Posterior cingulate gyrus (tissue), 11 donors: ENCODE results near the gene SEC24A.
"Not testable (repeated sequence)": the region's sequence is repeated elsewhere in the genome, so short reads cannot be mapped to it uniquely, and the experiment has no call there.

Source experiments
- DNase-seq, 10 donors: peaks; one replicate each; pipeline versions ENCODE4 v3.0.0 to v3.0.0-alpha.2; 2020 to 2021; ENCODE audit warnings: mixed read lengths in 3 of 10
- intact Hi-C: fragments of 100-400 bp; cut with DNase I; formaldehyde crosslinking; loops from one replicate; pipeline ENCODE4 v1.15.1; 2023

Gene SEC24A

DNA sequence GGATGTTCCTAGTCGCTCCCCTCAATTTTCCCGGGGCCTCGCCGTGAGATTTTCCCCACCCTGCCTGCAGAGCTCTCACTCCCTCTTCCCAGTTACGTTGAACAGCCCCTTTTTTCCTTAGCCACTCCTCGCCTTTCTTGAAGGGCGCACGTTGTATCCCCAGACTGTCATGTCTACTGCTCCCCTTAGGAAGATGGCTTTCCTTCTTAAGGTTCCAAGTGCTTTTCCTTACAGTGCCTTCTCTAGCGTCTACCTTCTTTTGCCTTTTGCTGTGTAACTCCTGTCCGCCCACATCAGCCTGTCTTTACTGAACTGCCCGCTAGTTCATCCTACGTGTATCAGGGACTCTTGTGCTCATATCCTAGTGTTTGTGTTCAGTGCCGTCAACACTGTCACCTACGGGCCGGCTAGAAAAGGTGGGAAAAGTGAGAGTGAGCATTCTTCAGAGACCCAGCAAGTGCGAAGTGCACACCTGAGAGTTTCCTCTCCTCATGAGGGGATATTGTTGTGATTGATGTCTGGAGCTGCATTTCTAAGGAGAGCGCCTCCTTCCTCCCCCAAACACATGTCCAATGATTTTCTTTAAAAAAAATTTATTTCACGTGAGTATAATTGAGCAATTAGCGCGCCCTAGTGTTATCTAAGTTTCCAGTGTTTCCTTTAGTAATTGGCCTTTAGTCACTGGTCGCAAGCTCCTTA lies 90.5 kb downstream of the SEC24A start:
- intact Hi-C loops, result loop anchor here (1.0 to 10.0 kb wide), 4 partner anchors 20 to 166 kb away; partner anchors contain the start of genes DDX46, PCBD2 and TXNDC15
- peak in 1 of 10 donors; percentile 11 for DNase-seq

GRCh38 chr5:134741052-134741451 lies 92.5 kb downstream of the SEC24A start:
- intact Hi-C loops, result no loop called here
- no peak for DNase-seq

GRCh38 chr5:134742134-134742533 lies 93.5 kb downstream of the SEC24A start:
- intact Hi-C loops, result no loop called here
- no peak for DNase-seq

GRCh38 chr5:134749415-134749814 lies 100.8 kb downstream of the SEC24A start:
- intact Hi-C loops, result no loop called here

DNA sequence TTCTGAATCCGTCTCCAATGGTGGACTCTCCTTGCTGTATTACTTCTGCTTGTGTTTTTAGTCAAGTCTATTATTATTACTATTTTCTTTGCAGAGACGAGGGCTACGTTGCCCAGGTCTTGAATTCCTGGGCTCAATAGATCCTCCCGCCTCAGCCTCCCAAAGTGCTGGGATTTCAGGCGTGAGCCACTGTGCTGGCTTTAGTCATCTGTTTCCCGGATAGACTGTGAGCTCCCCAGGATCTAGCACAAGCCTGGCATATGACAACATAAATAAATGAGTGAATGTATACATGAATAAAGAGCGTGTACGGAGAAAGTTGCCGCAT lies 109.6 kb downstream of the SEC24A start:
- intact Hi-C loops, result loop anchor here (1.0 to 5.0 kb wide), 3 partner anchors 19 to 147 kb away; partner anchors contain the start of genes C5orf24, CAMLG and PCBD2
- DNase-seq, result no peak

More at GRCh38 chr5:134749415-134749814, 100.8 kb downstream of the SEC24A start:
- no peak for DNase-seq

DNA sequence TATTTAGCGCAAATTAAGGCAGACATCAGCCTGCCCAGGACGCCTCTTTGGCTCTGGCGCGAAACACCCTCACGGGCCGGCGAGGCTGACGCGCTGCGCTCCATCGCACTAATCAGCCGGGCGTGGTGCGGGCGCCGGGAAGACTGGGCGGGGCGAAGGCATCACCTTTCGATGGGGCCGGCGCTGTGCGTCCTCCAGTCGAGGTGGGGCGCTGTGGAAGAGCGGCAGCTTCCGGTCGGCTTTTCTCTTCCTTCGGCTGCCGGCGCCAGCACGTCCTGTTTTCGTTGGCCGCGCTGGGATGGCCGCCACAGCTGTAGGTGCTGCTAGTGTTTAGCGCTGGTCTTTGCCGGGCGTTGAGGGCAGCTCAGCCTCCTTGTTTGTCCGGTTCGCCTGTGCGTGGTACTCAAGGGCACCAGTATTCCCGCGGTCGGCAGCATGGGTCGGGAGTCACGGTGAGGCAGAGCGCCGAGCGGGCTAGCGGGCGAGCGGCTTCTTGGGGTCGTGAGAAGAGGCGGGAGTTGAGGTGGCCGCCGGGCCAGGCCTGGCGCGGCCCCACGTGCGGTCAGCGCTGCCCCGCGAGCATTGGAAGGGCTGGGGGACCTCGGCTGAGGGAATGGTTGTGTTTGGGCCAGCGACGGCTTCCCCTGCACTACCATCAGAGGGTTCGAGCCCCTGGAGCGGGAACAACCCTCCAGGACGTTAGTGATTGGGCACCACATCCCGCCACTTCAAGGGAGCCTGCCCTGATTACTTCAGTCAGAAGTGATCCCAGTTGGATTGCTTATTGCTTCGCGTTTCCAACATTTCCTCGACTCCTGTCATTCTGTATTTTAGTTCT lies 110.1 kb downstream of the SEC24A start, which contains the start of gene DDX46:
Gene DDX46, plus strand, starts transcription at position 276 of the 838 bp plus-strand sequence. Its CDS starts 160 bp downstream, at position 436.
- intact Hi-C loops, result loop anchor here (1.0 to 5.0 kb wide), 3 partner anchors 20 to 147 kb away; partner anchors contain the start of genes C5orf24, CAMLG and PCBD2
- peak; percentile 85 to 99 (median 92) for DNase-seq

GRCh38 chr5:134767528-134768291 lies 119.1 kb downstream of the SEC24A start:
- intact Hi-C loops, DNase-seq: not testable (repeated sequence)

DNA sequence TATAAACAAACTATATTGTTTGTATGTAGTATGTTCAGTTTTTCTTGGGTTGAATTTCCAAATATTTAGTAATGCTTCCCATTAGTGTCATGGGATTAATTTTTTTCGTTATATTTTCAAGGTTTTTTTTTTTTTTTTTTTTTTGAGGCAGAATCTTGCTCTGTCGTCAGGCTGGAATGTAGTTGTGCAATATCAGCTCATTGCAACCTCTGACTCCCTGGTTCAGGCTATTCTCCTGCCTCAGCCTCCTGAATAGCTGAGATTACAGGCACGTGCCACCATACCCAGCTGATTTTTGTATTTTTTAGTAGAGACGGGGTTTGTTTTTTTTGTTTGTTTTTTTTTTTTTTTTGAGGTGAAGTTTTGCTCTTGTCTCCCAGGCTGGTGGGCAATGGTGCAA lies 120.6 kb downstream of the SEC24A start:
- DNase-seq, result no peak
- intact Hi-C loops, result no loop called here

DNA sequence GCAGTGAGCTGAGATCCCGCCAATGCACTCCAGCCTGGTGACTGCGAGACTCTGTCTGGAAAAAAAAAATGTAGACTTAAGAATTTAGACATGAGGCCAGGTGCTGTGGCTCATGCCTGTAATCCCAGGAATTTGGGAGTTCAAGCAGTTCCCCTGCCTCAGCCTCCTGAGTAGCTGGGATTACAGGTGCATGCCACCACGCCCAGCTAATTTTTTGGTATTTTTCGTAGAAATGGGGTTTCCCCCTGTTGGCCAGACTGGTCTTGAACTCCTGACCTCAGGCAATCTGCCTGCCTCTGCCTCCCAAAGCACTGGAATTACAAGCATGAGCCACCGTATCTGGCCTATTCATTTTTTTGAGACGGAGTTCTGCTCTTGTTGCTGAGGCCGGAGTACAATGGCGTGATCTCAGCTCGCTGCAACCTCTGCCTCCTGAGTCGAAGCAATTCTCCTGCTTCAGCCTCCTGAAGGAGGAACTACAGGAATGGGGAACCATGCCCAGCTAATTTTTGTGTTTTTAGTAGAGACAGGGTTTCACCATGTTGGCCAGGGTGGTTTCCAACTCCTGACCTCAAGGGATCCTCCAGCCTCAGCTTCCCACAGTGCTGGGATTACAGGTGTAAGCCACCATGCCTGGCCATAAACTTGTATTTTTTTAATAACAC lies 124.0 kb downstream of the SEC24A start:
- no peak for DNase-seq
- intact Hi-C loops, result no loop called here

DNA sequence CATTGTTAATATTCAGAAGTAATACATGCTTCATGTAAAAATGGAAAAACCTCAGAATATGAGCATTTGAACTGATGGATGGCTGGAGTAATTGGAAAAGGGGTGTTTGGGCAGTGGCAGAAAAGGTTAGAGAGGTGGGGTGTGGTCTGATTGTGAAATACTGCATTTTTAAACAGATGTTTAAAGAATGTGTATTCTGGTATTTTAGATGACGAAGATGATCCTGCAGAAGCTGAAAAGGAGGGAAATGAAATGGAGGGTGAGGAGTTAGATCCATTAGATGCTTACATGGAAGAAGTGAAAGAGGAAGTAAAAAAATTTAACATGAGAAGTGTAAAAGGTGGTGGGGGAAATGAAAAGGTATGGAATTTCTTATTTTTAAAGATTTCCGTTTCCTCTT lies 128.8 kb downstream of the SEC24A start:
- DNase-seq, result no peak
- intact Hi-C loops, result no loop called here
